ENCODE data around the gene SHPK. TPM values are rescaled to one million over a fixed set of nuclear protein-coding genes. Genes with fewer than 3 reads are reported as not detected.

The SHPK gene
- total and polyA plus RNA-seq, 4 experiments from 2014 or later, result 5.8 to 11.6 (median 8.3) TPM

DNA sequence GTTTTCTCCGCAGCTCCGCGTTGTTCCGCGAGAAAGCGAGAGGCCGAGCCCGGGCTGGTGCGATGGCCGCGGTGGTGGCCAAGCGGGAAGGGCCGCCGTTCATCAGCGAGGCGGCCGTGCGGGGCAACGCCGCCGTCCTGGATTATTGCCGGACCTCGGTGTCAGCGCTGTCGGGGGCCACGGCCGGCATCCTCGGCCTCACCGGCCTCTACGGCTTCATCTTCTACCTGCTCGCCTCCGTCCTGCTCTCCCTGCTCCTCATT lies 33.0 kb upstream of the SHPK start:
- Mint-ChIP-seq H3K9me3 (no peaks in the 10 kb centered on the region), H3K4me3 (peak overlapping the region; percentile 88 to 96 (median 92)), H3K27me3 (no peaks in the 10 kb centered on the region), H3K36me3 (peaks cover 0 to 9% of the 10 kb centered on the region in 2 donors), H3K4me1 (peaks cover 18 to 30% (median 19%) of the 10 kb centered on the region in 4 donors), H3K27ac (peak overlapping the region; percentile 78 to 95 (median 89))
- peaks cover 23% of the 10 kb centered on the region for H3K4me1 ChIP-seq (ENCODE audit: insufficient read depth, low read length)
- H3K27ac ChIP-seq (ENCODE audit: low read depth, low read length), result peak overlapping the region; percentile 80
- H3K9me3 ChIP-seq (ENCODE audit: control insufficient read depth in 1 of 2, low read length in 2 of 2), result no peaks in the 10 kb centered on the region
- no peak for DNase-seq
- H3K36me3 ChIP-seq (ENCODE audit: insufficient read depth, low read length), result no peaks in the 10 kb centered on the region
- peak overlapping the region; percentile 76 to 83 for H3K4me3 ChIP-seq (ENCODE audit: low read length in 2 of 2)
- intact Hi-C loops (cut with micrococcal nuclease), result loop anchor here (5.0 kb wide), 1 partner anchor 622 kb away; no protein-coding TSS in a partner anchor
- no peaks in the 10 kb centered on the region for H3K27me3 ChIP-seq (ENCODE audit: insufficient read depth, low read length)
- ChIA-PET CTCF (ENCODE audit: partially characterized antibody) (no interaction called here), POLR2A (ENCODE audit: partially characterized antibody) (interaction anchor here (0.9 to 1.3 kb wide), 4 partner anchors 8 to 54 kb away, joined by 3 to 4 read pairs (median 3); partner anchors contain the start of genes CTNS, P2RX5 and SHPK)

DNA sequence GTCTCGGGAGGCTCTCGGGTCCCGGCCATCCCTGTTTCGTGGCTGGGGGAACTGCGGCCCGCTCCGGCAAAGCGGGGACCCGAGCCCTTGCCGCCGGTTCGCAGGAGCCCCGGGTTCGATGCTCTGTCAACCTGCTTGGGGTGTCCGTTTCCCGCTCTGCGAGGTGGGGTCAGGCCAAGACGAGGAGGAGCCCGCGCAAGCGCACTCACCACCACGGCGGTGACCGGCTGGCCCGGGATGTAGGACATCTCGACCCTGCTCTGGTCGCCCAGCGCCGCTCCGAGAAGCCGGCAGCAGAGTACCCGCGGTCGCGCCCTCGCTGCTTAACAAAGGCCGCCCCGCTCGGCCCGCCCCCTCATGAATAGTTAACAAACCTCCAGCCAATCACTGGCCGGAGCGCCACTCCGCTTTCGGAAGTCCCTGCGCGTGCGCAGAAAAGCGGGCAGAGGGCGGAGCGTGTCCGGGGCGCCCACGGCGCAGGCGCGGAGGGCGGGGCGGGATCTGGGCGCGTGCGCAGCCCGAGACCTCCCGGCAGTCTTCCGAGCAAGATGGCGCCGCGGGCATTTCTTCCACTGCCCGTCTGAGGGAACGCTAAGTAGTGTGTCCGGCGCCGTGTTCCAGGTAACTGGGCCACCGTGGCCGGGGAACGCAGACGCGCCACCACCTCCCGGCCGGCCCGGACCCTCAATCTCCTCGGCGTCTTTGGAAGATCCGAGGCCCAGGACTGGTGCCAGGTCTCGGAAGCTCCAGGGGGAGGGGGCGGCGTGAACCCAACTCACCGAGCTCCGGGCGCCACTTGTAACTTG lies 32.4 kb upstream of the SHPK start, which contains the start of the genes EMC6 and TAX1BP3:
Gene EMC6 (plus strand): TSS at position 534 of the 806 bp plus-strand sequence. CDS start 335 bp downstream, outside the sequence.
Gene TAX1BP3 (minus strand): TSS at position 300 of the 806 bp plus-strand sequence. CDS start 52 bp downstream, at position 248.
- DNase-seq, result peak; percentile 97 to 100 (median 99)
- Histone ChIP-seq H3K27ac (ENCODE audit: low read depth, low read length) (peak within 1 kb of the TSS; percentile 80), H3K4me1 (ENCODE audit: insufficient read depth, low read length) (peaks cover 23% of the 10 kb centered on the region), H3K4me3 (ENCODE audit: low read length in 2 of 2) (peak within 1 kb of the TSS; percentile 76 to 83), H3K36me3 (ENCODE audit: insufficient read depth, low read length) (no peaks in the 10 kb centered on the region), H3K27me3 (ENCODE audit: insufficient read depth, low read length) (no peaks in the 10 kb centered on the region), H3K9me3 (ENCODE audit: control insufficient read depth in 1 of 2, low read length in 2 of 2) (no peaks in the 10 kb centered on the region)
- peaks cover 0 to 9% of the 10 kb centered on the region in 2 donors for H3K36me3 Mint-ChIP-seq
- intact Hi-C loops (cut with micrococcal nuclease), result loop anchor here (1.0 to 5.0 kb wide), 4 partner anchors 32 to 621 kb away; partner anchors contain the start of genes CTNS, NCBP3 and SHPK
- no peaks in the 10 kb centered on the region for H3K9me3 Mint-ChIP-seq
- POLR2A ChIA-PET (ENCODE audit: partially characterized antibody), result interaction anchor here (0.7 to 1.3 kb wide), 5 partner anchors 9 to 257 kb away, joined by 3 to 4 read pairs (median 3); partner anchors contain the start of genes CTNS, P2RX5 and SHPK
- H3K4me3 Mint-ChIP-seq, result peak within 1 kb of the TSS; percentile 88 to 96 (median 92)
- H3K27ac Mint-ChIP-seq, result peak within 1 kb of the TSS; percentile 84 to 95 (median 90)
- peaks cover 18 to 30% (median 19%) of the 10 kb centered on the region in 4 donors for H3K4me1 Mint-ChIP-seq
- H3K27me3 Mint-ChIP-seq, result no peaks in the 10 kb centered on the region
- CTCF ChIA-PET (ENCODE audit: partially characterized antibody), result no interaction called here

DNA sequence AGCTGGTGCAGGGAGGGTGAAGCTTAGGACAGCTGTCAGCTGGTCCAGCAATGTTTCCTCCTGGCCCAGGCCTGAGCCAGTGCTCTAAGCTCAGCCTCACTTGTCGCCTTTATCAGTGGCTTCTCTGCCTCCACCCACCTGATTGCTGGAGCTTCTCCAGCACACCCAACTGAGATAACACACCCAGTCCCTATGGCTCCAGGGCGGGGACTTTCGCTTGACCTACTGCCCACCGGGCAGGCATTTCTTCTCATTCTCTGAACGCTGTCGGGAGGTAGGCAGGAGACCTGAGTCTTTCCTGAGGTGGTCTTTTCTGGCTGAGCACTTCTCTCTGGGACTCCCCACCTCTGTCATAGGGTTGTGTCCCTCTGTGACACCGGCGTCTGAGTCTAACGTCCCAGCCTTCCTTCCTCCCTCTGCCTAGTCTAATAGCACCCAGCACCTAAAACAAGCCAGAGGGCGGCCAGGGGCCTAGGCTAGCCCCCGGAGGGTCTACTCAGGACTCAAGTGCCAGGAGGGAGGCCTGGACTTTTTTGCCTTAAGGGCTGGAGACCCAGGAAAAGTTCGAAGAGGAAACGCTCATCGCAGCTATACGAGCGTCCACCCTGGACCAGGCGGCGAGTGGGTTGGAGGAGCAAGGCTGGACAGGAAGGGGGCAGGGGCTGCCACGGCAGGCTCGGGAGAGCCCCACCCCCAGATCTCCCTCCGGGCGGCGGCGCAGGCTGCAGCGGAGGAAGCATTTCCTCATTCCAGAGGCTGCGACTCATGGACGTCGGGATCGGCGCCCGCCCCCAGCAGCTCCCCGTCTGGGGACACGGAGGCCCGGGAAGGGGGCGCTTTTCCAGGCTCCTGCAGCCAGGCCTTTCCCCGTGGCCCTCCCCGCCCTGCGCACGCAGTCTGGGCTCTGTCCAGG lies 31.6 kb upstream of the SHPK start:
- peaks cover 0 to 9% of the 10 kb centered on the region in 2 donors for H3K36me3 Mint-ChIP-seq
- H3K27ac ChIP-seq (ENCODE audit: low read depth, low read length), result peak overlapping the region; percentile 80
- ChIA-PET CTCF (ENCODE audit: partially characterized antibody) (interaction anchor here (0.7 kb wide), 1 partner anchor 245 kb away, joined by 3 read pairs; no protein-coding TSS in a partner anchor), POLR2A (ENCODE audit: partially characterized antibody) (interaction anchor here (0.7 to 1.6 kb wide), 4 partner anchors 28 to 258 kb away, joined by 3 to 5 read pairs (median 4); partner anchors contain the start of genes CTNS, NCBP3, P2RX5 and SHPK)
- H3K4me1 ChIP-seq (ENCODE audit: insufficient read depth, low read length), result peaks cover 23% of the 10 kb centered on the region
- peak overlapping the region; percentile 74 to 94 (median 85) for H3K4me3 Mint-ChIP-seq
- no peaks in the 10 kb centered on the region for H3K9me3 Mint-ChIP-seq
- DNase-seq, result peak in 1 of 5 donors; percentile 4
- no peaks in the 10 kb centered on the region for H3K36me3 ChIP-seq (ENCODE audit: insufficient read depth, low read length)
- peak overlapping the region; percentile 12 to 83 for H3K4me3 ChIP-seq (ENCODE audit: low read length in 2 of 2)
- H3K4me1 Mint-ChIP-seq, result peaks cover 18 to 30% (median 19%) of the 10 kb centered on the region in 4 donors
- H3K27me3 ChIP-seq (ENCODE audit: insufficient read depth, low read length), result no peaks in the 10 kb centered on the region
- intact Hi-C loops (cut with micrococcal nuclease), result loop anchor here (1.0 to 5.0 kb wide), 4 partner anchors 31 to 620 kb away; partner anchors contain the start of genes CTNS, NCBP3 and SHPK
- H3K27ac Mint-ChIP-seq, result peak overlapping the region; percentile 47 to 88 (median 53)
- H3K27me3 Mint-ChIP-seq, result no peaks in the 10 kb centered on the region
- H3K9me3 ChIP-seq (ENCODE audit: control insufficient read depth in 1 of 2, low read length in 2 of 2), result no peaks in the 10 kb centered on the region

DNA sequence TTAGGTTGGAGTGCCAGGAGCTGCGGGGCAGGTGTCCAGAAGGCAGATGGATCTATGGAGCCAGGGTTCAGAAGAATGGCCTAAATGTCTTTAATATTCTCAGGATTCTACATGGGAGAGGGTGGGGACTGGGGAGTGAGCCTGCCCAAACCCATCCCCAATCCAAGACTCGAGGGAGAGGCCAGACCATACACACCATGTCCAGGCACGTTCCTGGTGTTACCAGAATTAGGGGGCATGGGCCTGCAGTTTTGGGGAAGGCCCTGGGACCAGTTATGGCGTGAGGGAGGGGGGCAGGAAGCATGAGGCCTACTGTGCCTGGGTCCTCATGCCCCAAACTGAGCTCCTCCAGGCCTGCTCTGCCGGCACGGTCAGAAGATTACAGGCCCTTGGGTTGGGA lies 30.5 kb upstream of the SHPK start:
- no peak overlapping the region for H3K4me3 ChIP-seq (ENCODE audit: low read length in 2 of 2)
- no peaks in the 10 kb centered on the region for H3K36me3 ChIP-seq (ENCODE audit: insufficient read depth, low read length)
- Mint-ChIP-seq H3K4me1 (peaks cover 16 to 28% (median 17%) of the 10 kb centered on the region in 4 donors), H3K27me3 (no peaks in the 10 kb centered on the region), H3K4me3 (peak overlapping the region in 7 of 8 donors; percentile 49 to 79 (median 65)), H3K9me3 (no peaks in the 10 kb centered on the region), H3K27ac (peak overlapping the region in 3 of 7 donors; percentile 11 to 70 (median 16)), H3K36me3 (peaks cover 0 to 6% of the 10 kb centered on the region in 2 donors)
- intact Hi-C loops (cut with micrococcal nuclease), result loop anchor here (5.0 kb wide), 1 partner anchor 619 kb away; no protein-coding TSS in a partner anchor
- no peak for DNase-seq
- peaks cover 23% of the 10 kb centered on the region for H3K4me1 ChIP-seq (ENCODE audit: insufficient read depth, low read length)
- POLR2A ChIA-PET (ENCODE audit: partially characterized antibody), result interaction anchor here (0.6 to 1.6 kb wide), 3 partner anchors 30 to 889 kb away, joined by 3 to 5 read pairs (median 4); partner anchors contain the start of genes CTNS, MYBBP1A, NCBP3 and SHPK
- CTCF ChIA-PET (ENCODE audit: partially characterized antibody), result no interaction called here
- H3K9me3 ChIP-seq (ENCODE audit: control insufficient read depth in 1 of 2, low read length in 2 of 2), result no peaks in the 10 kb centered on the region
- H3K27me3 ChIP-seq (ENCODE audit: insufficient read depth, low read length), result no peaks in the 10 kb centered on the region
- H3K27ac ChIP-seq (ENCODE audit: low read depth, low read length), result no peak overlapping the region

DNA sequence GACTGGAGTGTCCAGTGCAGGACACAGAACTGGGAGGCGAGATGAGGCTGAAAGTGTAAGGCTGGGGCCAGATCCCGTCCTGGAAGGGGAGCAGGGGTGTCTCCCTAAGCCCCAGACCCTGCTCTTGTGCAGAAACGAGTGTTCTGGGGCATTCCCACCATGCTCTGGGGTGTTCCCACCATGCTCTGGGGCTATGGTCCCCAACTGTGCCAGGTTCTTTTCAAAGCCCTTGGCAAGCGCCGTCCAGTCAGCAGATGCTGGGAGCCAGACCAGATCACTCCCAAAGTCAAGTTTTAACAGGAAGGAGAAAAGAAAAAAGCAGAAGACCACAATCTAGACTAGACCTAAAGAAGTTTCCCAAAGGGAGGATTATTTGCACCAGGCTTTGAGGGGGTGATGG lies 29.8 kb upstream of the SHPK start:
- Mint-ChIP-seq H3K9me3 (no peaks in the 10 kb centered on the region), H3K27me3 (no peaks in the 10 kb centered on the region), H3K4me3 (peak overlapping the region in 4 of 8 donors; percentile 49 to 71 (median 62)), H3K36me3 (peaks cover 0 to 6% of the 10 kb centered on the region in 2 donors), H3K4me1 (peaks cover 15 to 27% (median 17%) of the 10 kb centered on the region in 4 donors), H3K27ac (no peak overlapping the region)
- H3K36me3 ChIP-seq (ENCODE audit: insufficient read depth, low read length), result no peaks in the 10 kb centered on the region
- no peak overlapping the region for H3K4me3 ChIP-seq (ENCODE audit: low read length in 2 of 2)
- H3K27me3 ChIP-seq (ENCODE audit: insufficient read depth, low read length), result no peaks in the 10 kb centered on the region
- no peaks in the 10 kb centered on the region for H3K9me3 ChIP-seq (ENCODE audit: control insufficient read depth in 1 of 2, low read length in 2 of 2)
- intact Hi-C loops (cut with micrococcal nuclease), result loop anchor here (5.0 kb wide), 1 partner anchor 619 kb away; no protein-coding TSS in a partner anchor
- POLR2A ChIA-PET (ENCODE audit: partially characterized antibody), result interaction anchor here (1.6 kb wide), 1 partner anchor 29 kb away, joined by 5 read pairs; the partner anchor contains the start of genes CTNS and SHPK
- CTCF ChIA-PET (ENCODE audit: partially characterized antibody), result no interaction called here
- H3K4me1 ChIP-seq (ENCODE audit: insufficient read depth, low read length), result peaks cover 23% of the 10 kb centered on the region
- H3K27ac ChIP-seq (ENCODE audit: low read depth, low read length), result no peak overlapping the region
- no peak for DNase-seq

DNA sequence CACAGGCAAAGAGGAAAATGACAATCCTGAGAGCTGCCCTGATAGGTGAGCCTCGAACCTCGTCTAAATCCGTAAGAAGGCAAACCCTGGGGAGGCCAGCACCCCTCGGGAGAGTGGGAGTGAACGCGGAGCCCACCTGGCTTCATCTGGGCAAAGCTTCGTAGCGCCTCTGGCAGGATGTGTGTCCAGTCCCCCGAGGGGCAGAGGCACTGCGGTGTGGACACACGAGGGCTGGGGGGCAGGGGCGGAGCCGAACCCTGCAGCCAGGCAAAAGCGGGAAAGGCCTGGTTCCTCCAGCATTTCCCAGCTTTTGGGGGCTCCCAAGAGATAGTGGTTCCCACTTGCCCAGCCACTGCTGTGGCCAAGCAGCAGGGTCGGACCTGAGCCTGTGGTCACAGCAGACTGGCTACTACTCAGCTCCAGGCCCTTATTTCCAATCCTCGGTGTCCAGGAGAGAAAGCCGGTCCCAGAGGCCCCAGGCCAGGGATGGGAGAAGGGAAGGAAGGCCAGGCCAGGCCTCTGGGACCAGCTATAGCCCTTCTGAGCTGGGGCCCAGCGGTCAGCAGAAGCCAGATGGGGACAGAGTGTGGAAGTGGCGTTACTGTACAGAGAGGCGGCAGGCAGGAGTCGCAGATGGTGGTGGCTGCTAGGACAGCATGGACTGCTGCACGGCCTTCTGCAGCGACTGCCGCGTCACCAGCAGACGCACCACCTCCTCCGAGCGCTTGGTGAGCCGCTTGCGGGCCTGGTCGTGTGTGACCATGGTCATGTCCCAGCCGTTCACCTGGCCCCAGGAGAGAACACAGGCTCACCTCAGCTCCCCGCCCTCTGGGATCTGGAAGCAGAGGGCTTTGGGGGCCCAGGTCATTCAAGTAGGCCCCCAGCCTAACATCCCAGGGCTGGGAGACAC lies 27.3 kb upstream of the SHPK start:
- POLR2A ChIA-PET (ENCODE audit: partially characterized antibody), result interaction anchor here (0.6 kb wide), 2 partner anchors 478 to 835 kb away, joined by 3 to 4 read pairs; no protein-coding TSS in a partner anchor
- Mint-ChIP-seq H3K27ac (no peak overlapping the region), H3K4me3 (no peak overlapping the region)

More for the DNA sequence above, 27.3 kb upstream of the SHPK start:
- H3K27me3 Mint-ChIP-seq, result no peaks in the 10 kb centered on the region
- Histone ChIP-seq H3K27me3 (ENCODE audit: insufficient read depth, low read length) (no peaks in the 10 kb centered on the region), H3K27ac (ENCODE audit: low read depth, low read length) (no peak overlapping the region), H3K9me3 (ENCODE audit: control insufficient read depth in 1 of 2, low read length in 2 of 2) (no peaks in the 10 kb centered on the region), H3K4me3 (ENCODE audit: low read length in 2 of 2) (no peak overlapping the region), H3K36me3 (ENCODE audit: insufficient read depth, low read length) (no peaks in the 10 kb centered on the region), H3K4me1 (ENCODE audit: insufficient read depth, low read length) (peaks cover 10% of the 10 kb centered on the region)
- no peak for DNase-seq
- peaks cover 0 to 1% of the 10 kb centered on the region in 2 donors for H3K36me3 Mint-ChIP-seq
- intact Hi-C loops (cut with micrococcal nuclease), result no loop called here
- peaks cover 6 to 12% (median 10%) of the 10 kb centered on the region in 4 donors for H3K4me1 Mint-ChIP-seq
- no peaks in the 10 kb centered on the region for H3K9me3 Mint-ChIP-seq
- CTCF ChIA-PET (ENCODE audit: partially characterized antibody), result no interaction called here
